ENCODE data around the gene NAGLU.

NAGLU gene

DNA sequence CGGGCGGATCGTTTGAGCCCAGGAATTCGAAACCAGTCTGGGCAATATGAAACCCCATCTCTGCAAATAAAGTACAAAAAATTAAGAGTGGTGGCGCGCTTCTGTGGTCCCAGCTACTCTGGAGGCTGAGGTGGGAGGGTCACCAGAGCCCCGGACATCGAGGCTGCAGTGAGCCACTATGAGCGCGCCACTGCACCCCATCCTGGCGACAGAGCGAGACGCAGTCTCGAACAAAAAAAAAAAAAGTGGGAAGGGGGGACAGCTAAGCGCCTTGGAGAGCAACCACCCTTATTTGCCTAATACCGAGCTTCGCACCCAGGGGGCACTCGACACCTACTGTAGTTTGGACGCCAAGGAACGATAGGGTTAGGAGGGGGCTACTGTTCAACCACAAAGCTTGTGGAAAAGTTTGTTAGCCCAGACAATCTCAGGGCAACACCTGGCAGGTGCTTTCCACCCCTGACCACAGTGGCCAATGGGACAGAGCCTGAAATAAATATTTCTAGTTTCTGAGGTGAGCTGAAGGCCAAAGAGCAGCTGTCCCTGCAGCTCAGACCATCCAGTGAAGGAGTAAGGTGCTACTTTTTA, 42.3 kb downstream of the NAGLU start:
- Histone ChIP-seq H3K36me3 (peaks cover 75% of the 10 kb centered on the region), H3K27me3 (ENCODE audit: insufficient read depth, low read depth, severe bottlenecking) (no peaks in the 10 kb centered on the region), H3K9me3 (ENCODE audit: severe bottlenecking) (no peaks in the 10 kb centered on the region), H3K4me3 (ENCODE audit: low read depth, low read length) (peak overlapping the region; percentile 89), H3K27ac (peak overlapping the region; percentile 87)
- peak; percentile 96 for DNase-seq
- TF ChIP-seq, protein P1, sequence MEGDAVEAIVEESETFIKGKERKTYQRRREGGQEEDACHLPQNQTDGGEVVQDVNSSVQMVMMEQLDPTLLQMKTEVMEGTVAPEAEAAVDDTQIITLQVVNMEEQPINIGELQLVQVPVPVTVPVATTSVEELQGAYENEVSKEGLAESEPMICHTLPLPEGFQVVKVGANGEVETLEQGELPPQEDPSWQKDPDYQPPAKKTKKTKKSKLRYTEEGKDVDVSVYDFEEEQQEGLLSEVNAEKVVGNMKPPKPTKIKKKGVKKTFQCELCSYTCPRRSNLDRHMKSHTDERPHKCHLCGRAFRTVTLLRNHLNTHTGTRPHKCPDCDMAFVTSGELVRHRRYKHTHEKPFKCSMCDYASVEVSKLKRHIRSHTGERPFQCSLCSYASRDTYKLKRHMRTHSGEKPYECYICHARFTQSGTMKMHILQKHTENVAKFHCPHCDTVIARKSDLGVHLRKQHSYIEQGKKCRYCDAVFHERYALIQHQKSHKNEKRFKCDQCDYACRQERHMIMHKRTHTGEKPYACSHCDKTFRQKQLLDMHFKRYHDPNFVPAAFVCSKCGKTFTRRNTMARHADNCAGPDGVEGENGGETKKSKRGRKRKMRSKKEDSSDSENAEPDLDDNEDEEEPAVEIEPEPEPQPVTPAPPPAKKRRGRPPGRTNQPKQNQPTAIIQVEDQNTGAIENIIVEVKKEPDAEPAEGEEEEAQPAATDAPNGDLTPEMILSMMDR (IDR thresholded peaks at IDR 0.05; ENCODE audit: low read depth, low read length) = peak; percentile 89

DNA sequence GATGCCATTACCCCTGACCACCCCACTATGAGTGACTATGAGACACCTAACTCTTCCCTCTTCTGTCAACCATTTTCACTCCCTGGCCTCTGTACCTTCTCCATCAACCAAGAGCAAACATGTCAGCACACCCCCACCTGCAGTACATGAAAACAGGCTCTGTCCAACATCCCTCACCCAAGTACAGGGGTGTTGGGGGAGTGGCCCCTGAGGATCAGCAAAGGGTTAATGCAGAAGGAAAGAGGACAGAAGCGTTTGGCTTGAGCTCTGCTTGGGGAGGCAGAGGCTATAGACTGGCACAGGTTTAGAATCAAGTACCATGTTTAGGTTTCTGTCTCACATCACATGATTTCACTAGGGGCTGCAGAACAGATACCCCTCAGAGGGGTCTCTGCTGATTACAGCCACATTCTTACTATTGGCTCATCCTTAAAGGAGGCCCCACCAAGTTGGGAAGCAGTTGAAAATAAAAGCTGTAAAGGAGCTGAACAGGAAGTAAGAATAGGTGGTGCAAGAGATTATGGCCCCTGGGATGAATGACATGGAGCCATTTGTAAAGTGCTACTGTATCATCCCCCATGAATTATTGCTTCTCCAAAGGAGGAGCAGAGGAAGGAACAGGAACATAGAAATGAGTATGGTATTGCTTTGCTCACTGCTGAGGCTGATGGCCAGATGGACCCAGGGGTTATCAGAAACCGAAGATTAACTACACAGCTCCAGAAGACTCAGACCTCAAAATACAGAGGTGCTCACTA, 43.9 kb downstream of the NAGLU start:
- H3K27me3 ChIP-seq (ENCODE audit: insufficient read depth, low read depth, severe bottlenecking) = no peaks in the 10 kb centered on the region
- no peak overlapping the region for H3K4me3 ChIP-seq (ENCODE audit: low read depth, low read length)
- peaks cover 73% of the 10 kb centered on the region for H3K36me3 ChIP-seq
- no peaks in the 10 kb centered on the region for H3K9me3 ChIP-seq (ENCODE audit: severe bottlenecking)
- peak; percentile 47 for DNase-seq
- H3K27ac ChIP-seq = peak overlapping the region; percentile 9
- TF ChIP-seq, protein P1 (IDR thresholded peaks at IDR 0.05; ENCODE audit: low read depth, low read length) = no peak

GRCh38 chr17:42581744-42582270, 45.8 kb downstream of the NAGLU start:
- H3K4me3 ChIP-seq (ENCODE audit: low read depth, low read length) = no peak overlapping the region
- H3K27ac ChIP-seq = no peak overlapping the region
- DNase-seq = no peak
- TF ChIP-seq, protein P1 (IDR thresholded peaks at IDR 0.05; ENCODE audit: low read depth, low read length) = no peak
- H3K9me3 ChIP-seq (ENCODE audit: severe bottlenecking) = no peaks in the 10 kb centered on the region
- no peaks in the 10 kb centered on the region for H3K27me3 ChIP-seq (ENCODE audit: insufficient read depth, low read depth, severe bottlenecking)
- H3K36me3 ChIP-seq = peaks cover 72% of the 10 kb centered on the region

- Histone ChIP-seq H3K27me3 (ENCODE audit: insufficient read depth, low read depth, severe bottlenecking) (no peaks in the 10 kb centered on the region), H3K36me3 (peaks cover 84% of the 10 kb centered on the region), H3K9me3 (ENCODE audit: severe bottlenecking) (no peaks in the 10 kb centered on the region), H3K27ac (no peak overlapping the region), H3K4me3 (ENCODE audit: low read depth, low read length) (no peak overlapping the region)
- TF ChIP-seq, protein P1 (IDR thresholded peaks at IDR 0.05; ENCODE audit: low read depth, low read length) = no peak
- no peak for DNase-seq
Measured at GRCh38 chr17:42584880-42585279, 48.8 kb downstream of the NAGLU start.

- Histone ChIP-seq H3K4me3 (ENCODE audit: low read depth, low read length) (no peak overlapping the region), H3K27ac (no peak overlapping the region), H3K36me3 (peaks cover 88% of the 10 kb centered on the region), H3K27me3 (ENCODE audit: insufficient read depth, low read depth, severe bottlenecking) (no peaks in the 10 kb centered on the region), H3K9me3 (ENCODE audit: severe bottlenecking) (no peaks in the 10 kb centered on the region)
- TF ChIP-seq, protein P1 (IDR thresholded peaks at IDR 0.05; ENCODE audit: low read depth, low read length) = no peak
- no peak for DNase-seq
Measured at GRCh38 chr17:42585353-42585752, 49.3 kb downstream of the NAGLU start.
